Suprapubic skin (tissue), 4 donors: ENCODE measurements around the gene HLA-DPB1.

Experiments
- EP300 ChIP-seq: sonication (generic); formaldehyde crosslinking; IDR thresholded peaks from one replicate; pipeline ENCODE4 v1.6.1; 2017; ENCODE audit warnings: antibody characterized with exemption
- POLR2A ChIP-seq, 2 donors: fragments of 450-650 bp; IDR thresholded peaks; one replicate each; pipeline ENCODE4 v1.6.1; 2017; ENCODE audit warnings: antibody characterized with exemption in 2 of 2, mild to moderate bottlenecking in 2 of 2, moderate library complexity in 2 of 2
- POLR2AphosphoS5 ChIP-seq, 3 donors: sonication (generic); formaldehyde crosslinking; IDR thresholded peaks; one replicate each; pipeline ENCODE4 v1.6.1; 2017; ENCODE audit warnings: antibody characterized with exemption in 3 of 3

DNA sequence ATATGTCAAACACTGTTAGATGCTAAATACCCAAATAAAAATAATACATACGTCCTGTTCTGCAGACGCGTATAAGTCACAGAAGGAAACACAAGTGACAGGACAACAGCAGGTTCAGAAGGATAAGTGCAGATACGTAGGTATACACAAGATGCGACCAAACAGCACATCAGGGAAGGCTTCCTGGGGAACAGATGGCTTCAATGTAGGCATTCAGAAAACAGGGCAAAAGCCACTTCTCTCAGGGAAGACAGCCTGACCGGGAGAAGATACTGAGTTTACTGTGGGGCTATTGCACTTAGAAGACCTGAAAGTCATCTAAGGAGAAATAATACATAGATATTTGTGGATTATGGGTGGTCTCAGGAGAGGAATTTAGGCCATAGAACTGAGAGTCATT is 4.2 kb upstream of the HLA-DPB1 start:
- TF ChIP-seq POLR2A (IDR thresholded peaks at IDR 0.05) = no peak
- TF ChIP-seq POLR2AphosphoS5 (IDR thresholded peaks at IDR 0.05) = no peak
- TF ChIP-seq EP300 = no peak
